ENCODE results near the gene IGFBP3.
"Not testable (repeated sequence)": the region's sequence is repeated elsewhere in the genome, so short reads cannot be mapped to it uniquely, and the experiment has no call there.

The IGFBP3 gene

GRCh38 chr7:45920502-45921380, at the start of gene IGFBP3:
Gene IGFBP3 (minus strand): TSS chr7:45921272. CDS start chr7:45921140, 132 bp downstream.
- no peak for DNase-seq

- DNase-seq = no peak
Measured at GRCh38 chr7:45970454-45970853, 49.4 kb upstream of the IGFBP3 start.

- no peak for DNase-seq
Measured at GRCh38 chr7:45969940-45970339, 48.9 kb upstream of the IGFBP3 start.

GRCh38 chr7:45968856-45969541, 47.9 kb upstream of the IGFBP3 start:
- no peak for DNase-seq

GRCh38 chr7:45968312-45968711, 47.2 kb upstream of the IGFBP3 start:
- DNase-seq = no peak

- no peak for DNase-seq
Measured at GRCh38 chr7:45967591-45968157, 46.6 kb upstream of the IGFBP3 start.

- no peak for DNase-seq
Measured at GRCh38 chr7:45962861-45963260, 41.8 kb upstream of the IGFBP3 start.

GRCh38 chr7:45957721-45958120, 36.6 kb upstream of the IGFBP3 start:
- no peak for DNase-seq

- no peak for DNase-seq
Measured at GRCh38 chr7:45955286-45955685, 34.2 kb upstream of the IGFBP3 start.

- DNase-seq = not testable (repeated sequence)
Measured at GRCh38 chr7:45953055-45953454, 32.0 kb upstream of the IGFBP3 start.

- no peak for DNase-seq
Measured at GRCh38 chr7:45944058-45944457, 23.0 kb upstream of the IGFBP3 start.

GRCh38 chr7:45940939-45941338, 19.9 kb upstream of the IGFBP3 start:
- DNase-seq = no peak

GRCh38 chr7:45940237-45940781, 19.2 kb upstream of the IGFBP3 start:
- not testable (repeated sequence) for DNase-seq

GRCh38 chr7:45939574-45939973, 18.5 kb upstream of the IGFBP3 start:
- no peak for DNase-seq

GRCh38 chr7:45938626-45939302, 17.7 kb upstream of the IGFBP3 start:
- no peak for DNase-seq

- DNase-seq = no peak
Measured at GRCh38 chr7:45937862-45938261, 16.8 kb upstream of the IGFBP3 start.

- no peak for DNase-seq
Measured at GRCh38 chr7:45937301-45937700, 16.2 kb upstream of the IGFBP3 start.

- DNase-seq = no peak
Measured at GRCh38 chr7:45930967-45931366, 9.9 kb upstream of the IGFBP3 start.

GRCh38 chr7:45927721-45928120, 6.6 kb upstream of the IGFBP3 start:
- DNase-seq = no peak

- DNase-seq = no peak
Measured at GRCh38 chr7:45924283-45924682, 3.2 kb upstream of the IGFBP3 start.

GRCh38 chr7:45923818-45924217, 2.7 kb upstream of the IGFBP3 start:
- DNase-seq = no peak

GRCh38 chr7:45923290-45923689, 2.2 kb upstream of the IGFBP3 start:
- no peak for DNase-seq

GRCh38 chr7:45922810-45923209, 1.7 kb upstream of the IGFBP3 start:
- no peak for DNase-seq

Measured in 8988T (cell line).